Measurements from ENCODE around the gene SCARF2.

SCARF2 gene

GRCh38 chr22:20408891-20409290 lies 28.7 kb downstream of the SCARF2 start:
- H3K4me3 ChIP-seq (ENCODE audit: low read length) = no peak overlapping the region
- TF ChIP-seq, protein P1, sequence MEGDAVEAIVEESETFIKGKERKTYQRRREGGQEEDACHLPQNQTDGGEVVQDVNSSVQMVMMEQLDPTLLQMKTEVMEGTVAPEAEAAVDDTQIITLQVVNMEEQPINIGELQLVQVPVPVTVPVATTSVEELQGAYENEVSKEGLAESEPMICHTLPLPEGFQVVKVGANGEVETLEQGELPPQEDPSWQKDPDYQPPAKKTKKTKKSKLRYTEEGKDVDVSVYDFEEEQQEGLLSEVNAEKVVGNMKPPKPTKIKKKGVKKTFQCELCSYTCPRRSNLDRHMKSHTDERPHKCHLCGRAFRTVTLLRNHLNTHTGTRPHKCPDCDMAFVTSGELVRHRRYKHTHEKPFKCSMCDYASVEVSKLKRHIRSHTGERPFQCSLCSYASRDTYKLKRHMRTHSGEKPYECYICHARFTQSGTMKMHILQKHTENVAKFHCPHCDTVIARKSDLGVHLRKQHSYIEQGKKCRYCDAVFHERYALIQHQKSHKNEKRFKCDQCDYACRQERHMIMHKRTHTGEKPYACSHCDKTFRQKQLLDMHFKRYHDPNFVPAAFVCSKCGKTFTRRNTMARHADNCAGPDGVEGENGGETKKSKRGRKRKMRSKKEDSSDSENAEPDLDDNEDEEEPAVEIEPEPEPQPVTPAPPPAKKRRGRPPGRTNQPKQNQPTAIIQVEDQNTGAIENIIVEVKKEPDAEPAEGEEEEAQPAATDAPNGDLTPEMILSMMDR (conservative IDR thresholded peaks at IDR 0.05; ENCODE audit: low read length) = no peak
- no peak for DNase-seq (ENCODE audit: low read depth)

GRCh38 chr22:20407829-20408228 lies 29.8 kb downstream of the SCARF2 start:
- DNase-seq (ENCODE audit: low read depth) = no peak
- no peak overlapping the region for H3K4me3 ChIP-seq (ENCODE audit: low read length)
- TF ChIP-seq, protein P1 (conservative IDR thresholded peaks at IDR 0.05; ENCODE audit: low read length) = no peak

GRCh38 chr22:20406686-20407408 lies 30.8 kb downstream of the SCARF2 start:
- DNase-seq (ENCODE audit: low read depth) = no peak
- no peak overlapping the region for H3K4me3 ChIP-seq (ENCODE audit: low read length)
- TF ChIP-seq, protein P1 (conservative IDR thresholded peaks at IDR 0.05; ENCODE audit: low read length) = no peak

DNA sequence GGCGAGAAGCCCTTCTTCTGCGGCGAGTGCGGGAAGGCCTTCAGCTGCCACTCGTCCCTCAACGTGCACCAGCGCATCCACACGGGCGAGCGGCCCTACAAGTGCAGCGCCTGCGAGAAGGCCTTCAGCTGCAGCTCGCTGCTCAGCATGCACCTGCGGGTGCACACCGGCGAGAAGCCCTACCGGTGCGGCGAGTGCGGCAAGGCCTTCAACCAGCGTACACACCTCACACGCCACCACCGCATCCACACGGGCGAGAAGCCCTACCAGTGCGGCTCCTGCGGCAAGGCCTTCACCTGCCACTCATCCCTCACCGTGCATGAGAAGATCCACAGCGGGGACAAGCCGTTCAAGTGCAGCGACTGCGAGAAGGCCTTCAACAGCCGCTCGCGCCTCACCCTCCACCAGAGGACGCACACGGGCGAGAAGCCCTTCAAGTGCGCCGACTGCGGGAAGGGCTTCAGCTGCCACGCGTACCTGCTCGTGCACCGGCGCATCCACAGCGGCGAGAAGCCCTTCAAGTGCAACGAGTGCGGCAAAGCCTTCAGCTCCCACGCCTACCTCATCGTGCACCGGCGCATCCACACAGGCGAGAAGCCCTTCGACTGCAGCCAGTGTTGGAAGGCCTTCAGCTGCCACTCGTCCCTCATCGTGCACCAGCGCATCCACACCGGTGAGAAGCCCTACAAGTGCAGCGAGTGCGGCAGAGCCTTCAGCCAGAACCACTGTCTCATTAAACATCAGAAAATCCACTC lies 31.5 kb downstream of the SCARF2 start:
- DNase-seq (ENCODE audit: low read depth) = no peak
- no peak overlapping the region for H3K4me3 ChIP-seq (ENCODE audit: low read length)
- TF ChIP-seq, protein P1 (conservative IDR thresholded peaks at IDR 0.05; ENCODE audit: low read length) = no peak

- TF ChIP-seq, protein P1 (conservative IDR thresholded peaks at IDR 0.05; ENCODE audit: low read length) = no peak
- DNase-seq (ENCODE audit: low read depth) = no peak
- H3K4me3 ChIP-seq (ENCODE audit: low read length) = no peak overlapping the region
Measured at GRCh38 chr22:20405291-20405930, 32.2 kb downstream of the SCARF2 start.

GRCh38 chr22:20404881-20405280 lies 32.7 kb downstream of the SCARF2 start:
- no peak for DNase-seq (ENCODE audit: low read depth)
- TF ChIP-seq, protein P1 (conservative IDR thresholded peaks at IDR 0.05; ENCODE audit: low read length) = no peak
- H3K4me3 ChIP-seq (ENCODE audit: low read length) = no peak overlapping the region
